GM12875 (cell line): ENCODE data around the gene ZNF322.

ENCODE experiments used
- H3K4me3 ChIP-seq: one replicate; pipeline ENCODE4 v1.5.1; 2011; ENCODE audit warnings: low read depth, low read length, control low read depth
- TF ChIP-seq, protein P1 (sequence below): IDR thresholded peaks from 2 replicates; pipeline ENCODE4 v1.5.1; 2011; ENCODE audit warnings: low read depth, mild to moderate bottlenecking, control low read depth, inconsistent platforms, low read length, moderate library complexity, borderline replicate concordance; ENCODE audit not compliant: insufficient read depth

Gene ZNF322

DNA sequence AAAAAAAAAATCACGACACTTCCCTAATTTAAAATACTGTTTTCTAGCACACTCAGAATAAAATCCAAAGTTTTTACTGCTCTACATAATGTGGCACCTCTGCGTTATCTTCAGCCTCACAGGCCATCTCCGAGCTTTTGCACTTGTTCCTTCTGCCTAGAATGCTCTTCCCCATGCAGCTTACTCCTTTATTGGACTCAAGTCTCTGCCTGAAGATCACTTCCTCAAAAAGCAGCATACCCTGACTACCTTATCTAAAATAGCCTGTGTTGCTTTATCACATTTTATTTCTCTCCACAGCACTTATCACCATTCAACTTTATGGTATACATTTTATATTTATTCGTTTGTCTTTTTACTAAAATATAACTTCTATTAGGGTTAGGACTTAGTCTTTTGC, 2.3 kb downstream of the ZNF322 start:
- H3K4me3 ChIP-seq, result no peak overlapping the region
- TF ChIP-seq, protein P1, sequence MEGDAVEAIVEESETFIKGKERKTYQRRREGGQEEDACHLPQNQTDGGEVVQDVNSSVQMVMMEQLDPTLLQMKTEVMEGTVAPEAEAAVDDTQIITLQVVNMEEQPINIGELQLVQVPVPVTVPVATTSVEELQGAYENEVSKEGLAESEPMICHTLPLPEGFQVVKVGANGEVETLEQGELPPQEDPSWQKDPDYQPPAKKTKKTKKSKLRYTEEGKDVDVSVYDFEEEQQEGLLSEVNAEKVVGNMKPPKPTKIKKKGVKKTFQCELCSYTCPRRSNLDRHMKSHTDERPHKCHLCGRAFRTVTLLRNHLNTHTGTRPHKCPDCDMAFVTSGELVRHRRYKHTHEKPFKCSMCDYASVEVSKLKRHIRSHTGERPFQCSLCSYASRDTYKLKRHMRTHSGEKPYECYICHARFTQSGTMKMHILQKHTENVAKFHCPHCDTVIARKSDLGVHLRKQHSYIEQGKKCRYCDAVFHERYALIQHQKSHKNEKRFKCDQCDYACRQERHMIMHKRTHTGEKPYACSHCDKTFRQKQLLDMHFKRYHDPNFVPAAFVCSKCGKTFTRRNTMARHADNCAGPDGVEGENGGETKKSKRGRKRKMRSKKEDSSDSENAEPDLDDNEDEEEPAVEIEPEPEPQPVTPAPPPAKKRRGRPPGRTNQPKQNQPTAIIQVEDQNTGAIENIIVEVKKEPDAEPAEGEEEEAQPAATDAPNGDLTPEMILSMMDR, result no peak

DNA sequence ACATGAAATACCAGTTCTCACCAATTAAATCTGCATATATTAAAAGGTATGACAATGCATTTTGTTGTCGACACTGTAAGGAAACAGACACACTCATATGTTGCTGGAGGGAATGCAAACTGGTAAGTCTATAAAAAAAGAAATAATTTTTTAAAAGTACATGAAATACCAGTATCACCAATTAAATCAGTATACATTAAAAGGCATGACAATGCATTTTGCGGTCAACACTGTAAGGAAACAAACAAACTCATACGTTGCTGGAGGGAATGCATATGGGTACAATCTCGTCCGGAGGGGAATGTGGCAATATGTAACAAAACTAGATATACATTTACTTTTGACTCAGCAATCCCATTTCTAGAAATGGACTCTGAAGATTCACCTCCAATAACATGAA, 6.5 kb downstream of the ZNF322 start:
- TF ChIP-seq, protein P1, result no peak

DNA sequence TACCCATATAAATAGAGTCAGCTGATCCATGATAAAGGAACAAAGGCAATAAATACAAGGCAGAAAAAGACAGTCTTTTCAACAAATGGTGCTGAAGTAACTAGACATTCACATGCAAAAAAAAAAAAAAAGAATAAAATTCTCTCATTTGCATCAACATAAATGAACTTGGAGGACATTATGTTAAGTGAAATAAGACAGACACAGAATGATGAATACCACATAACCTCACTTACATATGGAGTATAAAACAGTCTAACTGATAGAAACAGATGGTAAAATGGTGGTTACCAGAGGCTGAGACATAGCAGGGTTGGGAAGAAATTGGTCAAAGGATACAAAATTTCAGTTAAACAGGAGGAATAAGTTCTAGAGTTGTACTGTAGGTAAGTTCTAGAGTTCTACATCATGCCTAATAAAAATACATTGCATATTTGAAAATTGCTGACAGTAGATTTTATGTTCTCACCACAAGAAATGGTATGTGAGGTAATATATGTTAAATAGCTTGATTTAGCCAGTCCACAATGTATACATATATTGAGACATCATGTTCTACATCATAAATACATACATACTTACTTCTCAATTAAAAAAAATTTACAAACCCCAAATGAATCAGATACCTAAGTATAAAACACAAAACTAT, 8.3 kb downstream of the ZNF322 start:
- TF ChIP-seq, protein P1, result no peak
- H3K4me3 ChIP-seq, result no peak overlapping the region

More for the DNA sequence above, 6.5 kb downstream of the ZNF322 start:
- no peak overlapping the region for H3K4me3 ChIP-seq

DNA sequence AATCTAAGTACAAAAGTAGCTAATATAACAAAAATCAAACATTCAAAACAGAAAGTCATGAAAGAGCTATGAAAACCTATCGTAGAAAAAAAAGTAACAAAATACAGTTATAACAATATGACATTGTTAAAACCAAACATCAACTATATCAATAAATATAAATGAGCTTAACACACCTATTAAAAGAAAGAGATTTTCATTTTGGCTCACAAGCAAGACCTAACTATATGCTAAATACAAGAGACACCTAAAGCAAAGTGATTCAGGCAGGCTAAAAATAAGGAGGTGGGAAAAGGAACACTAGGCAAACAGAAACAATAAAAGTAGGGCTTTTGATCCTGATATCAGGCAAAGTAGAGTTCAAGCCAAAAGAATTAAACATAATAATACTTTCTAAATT, 13.5 kb downstream of the ZNF322 start:
- H3K4me3 ChIP-seq, result no peak overlapping the region
- TF ChIP-seq, protein P1, result no peak

DNA sequence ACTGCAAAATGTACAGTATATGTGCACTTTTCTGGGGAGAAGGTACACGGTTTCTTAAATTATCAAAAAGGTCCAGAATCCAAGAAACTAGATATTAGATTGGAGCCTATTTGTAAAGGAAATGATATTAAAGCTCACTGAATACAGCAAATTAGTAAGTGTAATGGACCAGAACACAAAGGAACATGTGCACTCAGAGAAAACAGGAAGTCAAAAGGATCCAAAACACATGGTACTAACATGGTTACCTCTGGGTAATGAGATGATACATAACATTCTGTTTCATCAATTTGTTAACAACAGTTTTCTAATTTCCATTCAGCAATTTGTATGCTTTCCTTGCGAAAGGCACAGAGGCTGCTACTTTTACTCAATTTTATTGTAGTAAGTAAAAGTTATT, 18.7 kb downstream of the ZNF322 start:
- no peak overlapping the region for H3K4me3 ChIP-seq

DNA sequence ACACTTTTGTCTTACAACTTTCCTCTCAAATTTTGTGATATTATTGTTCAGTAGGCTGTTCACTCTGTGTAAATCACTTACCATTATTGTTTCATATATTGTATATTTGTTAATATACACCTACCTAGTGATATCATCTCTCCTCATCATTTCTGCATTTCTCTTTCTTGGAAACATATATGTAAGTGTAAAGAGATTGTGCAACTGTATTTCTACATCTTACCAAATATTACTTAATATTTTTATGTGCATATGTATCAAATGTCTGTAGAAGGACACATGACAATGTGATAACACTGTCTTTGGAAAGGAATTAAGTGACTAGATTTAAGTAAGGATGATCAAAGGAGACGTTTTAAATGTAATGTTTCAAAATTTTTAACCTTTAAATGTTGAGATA, 30.2 kb downstream of the ZNF322 start:
- H3K4me3 ChIP-seq, result no peak overlapping the region
- TF ChIP-seq, protein P1, result no peak

More for the DNA sequence above, 18.7 kb downstream of the ZNF322 start:
- TF ChIP-seq, protein P1, result no peak

DNA sequence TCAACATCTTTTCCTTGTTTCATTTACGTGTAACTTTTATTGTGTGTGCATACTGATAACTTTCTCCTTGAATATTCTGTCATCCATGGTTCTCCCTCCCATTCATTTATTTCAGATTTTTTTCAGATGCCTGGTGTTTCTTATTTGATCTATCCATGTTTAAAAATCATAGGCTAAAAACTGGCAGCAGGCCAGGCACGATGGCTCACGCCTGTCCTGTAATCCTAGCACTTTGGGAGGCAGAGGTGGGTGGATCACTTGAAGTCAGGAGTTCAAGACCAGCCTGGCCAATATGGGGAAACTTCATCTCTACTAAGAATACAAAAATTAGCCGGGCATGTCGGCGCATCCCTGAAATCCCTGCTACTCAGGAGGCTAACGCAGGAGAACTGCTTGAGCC, 31.7 kb downstream of the ZNF322 start:
- TF ChIP-seq, protein P1, result no peak
- no peak overlapping the region for H3K4me3 ChIP-seq
